Measurements from ENCODE around the gene H3-3A.

GRCh38 chr1:226026833-226027232, 35.7 kb upstream of the H3-3A start:
- TF ChIP-seq CTCF (IDR thresholded peaks at IDR 0.05; ENCODE audit: low read depth, low read length) (no peak), EZH2phosphoT487 (IDR thresholded peaks at IDR 0.05; ENCODE audit: low read depth) (no peak)

Data from OCI-LY3 (cell line).